Panc1 (cell line): ENCODE measurements around the gene PLA2G1B. TPM values are rescaled to one million over a fixed set of nuclear protein-coding genes. Genes with fewer than 3 reads are reported as not detected.

Experiments used
- ATAC-seq: fragments of 200-7000 bp; cut with Tn5 transposase; 2 replicates; pipeline ENCODE4 v1.9.1; 2020; ENCODE audit warnings: mild to moderate bottlenecking, moderate library complexity
- BruUV-seq: library from RNA; stranded (reverse); fragments of 400-500 nt; replicated peaks from 2 replicates; lab custom pipeline; 2021; lab: Mats Ljungman, UMichigan
- CTCF ChIA-PET: fragments of 300-600 bp; sonication (Branson Sonifier 250); formaldehyde crosslinking; loops from one replicate; lab custom pipeline; 2022; ENCODE audit warnings: antibody characterized with exemption; lab: Charles Lee
- POLR2A ChIA-PET: fragments of 300-600 bp; sonication (Branson Sonifier 250); formaldehyde crosslinking; loops from one replicate; lab custom pipeline; 2022; ENCODE audit warnings: antibody characterized with exemption; lab: Charles Lee
- DNase-seq: peaks from one replicate; pipeline ENCODE4 v3.0.0-alpha.2; 2010; ENCODE audit warnings: low read depth, low spot score
- H3K27ac ChIP-seq: 2 replicates; pipeline ENCODE4 v1.5.1; 2011; ENCODE audit warnings: mild to moderate bottlenecking, low read length, inconsistent platforms
- H3K27me3 ChIP-seq: fragments of 200-500 bp; sonication (Bioruptor generic); 2 replicates; pipeline ENCODE4 v1.6.0; 2014; ENCODE audit warnings: low read length, inconsistent platforms; ENCODE audit not compliant: control insufficient read depth, insufficient read depth
- H3K36me3 ChIP-seq: fragments of 200-500 bp; sonication (Bioruptor generic); 2 replicates; pipeline ENCODE4 v1.5.1; 2014; ENCODE audit warnings: inconsistent platforms, mild to moderate bottlenecking, low read length, moderate library complexity; ENCODE audit not compliant: control insufficient read depth, insufficient read depth
- H3K4me1 ChIP-seq: 2 replicates; pipeline ENCODE4 v1.5.1; 2011; ENCODE audit warnings: inconsistent platforms, mild to moderate bottlenecking, low read length, moderate library complexity; ENCODE audit not compliant: control insufficient read depth, insufficient read depth
- H3K4me3 ChIP-seq, 2 experiments: 2 replicates each; pipeline ENCODE4 v1.5.1; 2011 to 2012; ENCODE audit warnings: low read depth in 2 of 2, low read length in 2 of 2, mild to moderate bottlenecking in 2 of 2, inconsistent platforms in 1 of 2, moderate library complexity in 1 of 2
- H3K9me3 ChIP-seq: fragments of 200-500 bp; sonication (Bioruptor generic); 2 replicates; pipeline ENCODE4 v1.5.1; 2014; ENCODE audit warnings: low read depth, mild to moderate bottlenecking, inconsistent platforms, low read length, moderate library complexity; ENCODE audit not compliant: control insufficient read depth, insufficient read depth
- POLR2AphosphoS5 ChIP-seq: IDR thresholded peaks from 2 replicates; pipeline ENCODE4 v1.6.1; 2012; ENCODE audit warnings: mild to moderate bottlenecking, low read depth, low read length, moderate library complexity
- SIN3A ChIP-seq: IDR thresholded peaks from 2 replicates; pipeline ENCODE4 v1.6.1; 2012; ENCODE audit warnings: low read depth, mild to moderate bottlenecking, low read length, moderate library complexity, borderline replicate concordance; ENCODE audit not compliant: insufficient read depth
- TCF7L2 ChIP-seq: IDR thresholded peaks from 2 replicates; pipeline ENCODE4 v1.6.1; 2011; ENCODE audit warnings: mild to moderate bottlenecking, low read depth, low read length, inconsistent platforms
- in situ Hi-C: cut with HindIII; loops from 2 replicates; pipeline ENCODE4 v1.10.0; 2016; ENCODE audit warnings: low sequenced_read_pairs, low pct_unique_long_range_greater_than_20kb
- intact Hi-C: fragments of 100-400 bp; cut with micrococcal nuclease; formaldehyde crosslinking; loops from one replicate; pipeline ENCODE4 v1.10.0; 2022; ENCODE audit not compliant: unreplicated experiment
- total RNA-seq: library from RNA; stranded (reverse); gene quantifications from one replicate; pipeline ENCODE4 v1.2.1, GENCODE V29; 2021; ENCODE audit not compliant: unreplicated experiment
- TF ChIP-seq, protein P1 (sequence below): fragments of 450-650 bp; IDR thresholded peaks from 2 replicates; pipeline ENCODE4 v1.5.1; 2017; ENCODE audit warnings: mild to moderate bottlenecking
- TF ChIP-seq, protein P2 (sequence below), 2 experiments: IDR thresholded peaks; 2 replicates each; pipeline ENCODE4 v1.6.1; 2011 to 2012; ENCODE audit warnings: low read depth in 2 of 2, control low read depth in 1 of 2, low read length in 1 of 2, mild to moderate bottlenecking in 1 of 2, moderate library complexity in 1 of 2; ENCODE audit not compliant: insufficient read depth in 1 of 2

PLA2G1B gene
- total RNA-seq, 1 experiment from 2014 or later: 0.69 TPM

DNA sequence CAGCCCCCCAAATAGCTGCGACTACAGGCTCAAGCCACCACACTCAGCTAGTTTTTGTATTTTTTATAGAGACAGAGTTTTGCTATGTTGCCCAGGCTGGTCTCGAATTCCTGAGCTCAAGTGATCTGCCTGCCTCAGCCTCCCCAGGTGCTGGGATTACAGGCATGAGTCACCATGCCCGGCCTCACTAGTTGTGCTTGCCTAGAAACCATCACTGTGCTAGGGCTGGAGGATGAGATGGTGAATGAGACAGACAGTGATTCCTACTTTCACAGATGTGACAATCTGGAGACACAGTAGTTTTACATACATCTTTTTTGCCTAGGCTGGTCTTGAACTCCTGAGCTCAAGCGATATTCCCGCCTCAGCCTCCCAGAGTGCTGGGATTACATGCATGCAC is 48.8 kb upstream of the PLA2G1B start:
- Histone ChIP-seq H3K27ac (no peak overlapping the region), H3K36me3 (no peaks in the 10 kb centered on the region), H3K9me3 (no peaks in the 10 kb centered on the region), H3K4me3 (no peak overlapping the region), H3K4me1 (peaks cover 9% of the 10 kb centered on the region), H3K27me3 (peaks cover 2% of the 10 kb centered on the region; the same call in 1 of the 2 replicates)
- POLR2A ChIA-PET: interaction anchor here (0.6 kb wide), 1 partner anchor 35 kb away, joined by 4 read pairs; no protein-coding TSS in a partner anchor
- in situ Hi-C loops: no loop called here
- CTCF ChIA-PET: interaction anchor here (1.2 kb wide), 1 partner anchor 10 kb away, joined by 6 read pairs; no protein-coding TSS in a partner anchor
- DNase-seq (no peak), ATAC-seq (peak; percentile 58)
- intact Hi-C loops: no loop called here
- no peak for TF ChIP-seq POLR2AphosphoS5
- TF ChIP-seq, protein P1, sequence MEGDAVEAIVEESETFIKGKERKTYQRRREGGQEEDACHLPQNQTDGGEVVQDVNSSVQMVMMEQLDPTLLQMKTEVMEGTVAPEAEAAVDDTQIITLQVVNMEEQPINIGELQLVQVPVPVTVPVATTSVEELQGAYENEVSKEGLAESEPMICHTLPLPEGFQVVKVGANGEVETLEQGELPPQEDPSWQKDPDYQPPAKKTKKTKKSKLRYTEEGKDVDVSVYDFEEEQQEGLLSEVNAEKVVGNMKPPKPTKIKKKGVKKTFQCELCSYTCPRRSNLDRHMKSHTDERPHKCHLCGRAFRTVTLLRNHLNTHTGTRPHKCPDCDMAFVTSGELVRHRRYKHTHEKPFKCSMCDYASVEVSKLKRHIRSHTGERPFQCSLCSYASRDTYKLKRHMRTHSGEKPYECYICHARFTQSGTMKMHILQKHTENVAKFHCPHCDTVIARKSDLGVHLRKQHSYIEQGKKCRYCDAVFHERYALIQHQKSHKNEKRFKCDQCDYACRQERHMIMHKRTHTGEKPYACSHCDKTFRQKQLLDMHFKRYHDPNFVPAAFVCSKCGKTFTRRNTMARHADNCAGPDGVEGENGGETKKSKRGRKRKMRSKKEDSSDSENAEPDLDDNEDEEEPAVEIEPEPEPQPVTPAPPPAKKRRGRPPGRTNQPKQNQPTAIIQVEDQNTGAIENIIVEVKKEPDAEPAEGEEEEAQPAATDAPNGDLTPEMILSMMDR: no peak
- TF ChIP-seq TCF7L2: no peak
- TF ChIP-seq, protein P2, sequence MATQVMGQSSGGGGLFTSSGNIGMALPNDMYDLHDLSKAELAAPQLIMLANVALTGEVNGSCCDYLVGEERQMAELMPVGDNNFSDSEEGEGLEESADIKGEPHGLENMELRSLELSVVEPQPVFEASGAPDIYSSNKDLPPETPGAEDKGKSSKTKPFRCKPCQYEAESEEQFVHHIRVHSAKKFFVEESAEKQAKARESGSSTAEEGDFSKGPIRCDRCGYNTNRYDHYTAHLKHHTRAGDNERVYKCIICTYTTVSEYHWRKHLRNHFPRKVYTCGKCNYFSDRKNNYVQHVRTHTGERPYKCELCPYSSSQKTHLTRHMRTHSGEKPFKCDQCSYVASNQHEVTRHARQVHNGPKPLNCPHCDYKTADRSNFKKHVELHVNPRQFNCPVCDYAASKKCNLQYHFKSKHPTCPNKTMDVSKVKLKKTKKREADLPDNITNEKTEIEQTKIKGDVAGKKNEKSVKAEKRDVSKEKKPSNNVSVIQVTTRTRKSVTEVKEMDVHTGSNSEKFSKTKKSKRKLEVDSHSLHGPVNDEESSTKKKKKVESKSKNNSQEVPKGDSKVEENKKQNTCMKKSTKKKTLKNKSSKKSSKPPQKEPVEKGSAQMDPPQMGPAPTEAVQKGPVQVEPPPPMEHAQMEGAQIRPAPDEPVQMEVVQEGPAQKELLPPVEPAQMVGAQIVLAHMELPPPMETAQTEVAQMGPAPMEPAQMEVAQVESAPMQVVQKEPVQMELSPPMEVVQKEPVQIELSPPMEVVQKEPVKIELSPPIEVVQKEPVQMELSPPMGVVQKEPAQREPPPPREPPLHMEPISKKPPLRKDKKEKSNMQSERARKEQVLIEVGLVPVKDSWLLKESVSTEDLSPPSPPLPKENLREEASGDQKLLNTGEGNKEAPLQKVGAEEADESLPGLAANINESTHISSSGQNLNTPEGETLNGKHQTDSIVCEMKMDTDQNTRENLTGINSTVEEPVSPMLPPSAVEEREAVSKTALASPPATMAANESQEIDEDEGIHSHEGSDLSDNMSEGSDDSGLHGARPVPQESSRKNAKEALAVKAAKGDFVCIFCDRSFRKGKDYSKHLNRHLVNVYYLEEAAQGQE (IDR thresholded peaks at IDR 0.05; ENCODE audit: insufficient read depth in 1 of 2, low read depth in 2 of 2, low read length in 1 of 2): no peak
- TF ChIP-seq SIN3A: no peak
- BruUV-seq: no TSS peak

DNA sequence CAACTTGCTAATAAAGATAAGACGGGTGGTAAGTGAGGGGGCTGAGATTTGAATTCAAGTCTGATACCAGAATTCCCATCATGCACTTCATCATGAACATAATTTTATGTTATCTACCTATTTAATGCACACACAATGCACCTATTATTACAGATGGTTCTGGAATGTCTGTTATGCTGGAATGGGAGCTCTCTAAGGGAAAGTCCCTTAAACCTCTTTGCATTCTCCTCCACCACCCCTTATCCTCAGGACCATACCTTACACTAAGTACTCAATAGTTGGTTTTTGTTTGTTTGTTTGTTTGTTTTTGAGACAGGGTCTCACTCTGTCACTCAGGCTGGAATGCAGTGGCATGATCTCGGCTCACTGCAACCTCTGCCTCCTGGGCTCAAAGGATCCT is 48.4 kb upstream of the PLA2G1B start:
- no peak for DNase-seq
- BruUV-seq: no TSS peak
- Histone ChIP-seq H3K36me3 (no peaks in the 10 kb centered on the region), H3K9me3 (no peaks in the 10 kb centered on the region), H3K4me1 (peaks cover 9% of the 10 kb centered on the region), H3K4me3 (no peak overlapping the region), H3K27me3 (peaks cover 4% of the 10 kb centered on the region), H3K27ac (no peak overlapping the region)
- peak; percentile 73 for ATAC-seq
- TF ChIP-seq TCF7L2 (no peak), SIN3A (no peak)
- POLR2A ChIA-PET: no interaction called here
- in situ Hi-C loops (no loop called here), intact Hi-C loops (no loop called here)
- CTCF ChIA-PET: interaction anchor here (0.6 to 1.2 kb wide), 2 partner anchors 8 to 9 kb away, joined by 4 to 6 read pairs; no protein-coding TSS in a partner anchor

DNA sequence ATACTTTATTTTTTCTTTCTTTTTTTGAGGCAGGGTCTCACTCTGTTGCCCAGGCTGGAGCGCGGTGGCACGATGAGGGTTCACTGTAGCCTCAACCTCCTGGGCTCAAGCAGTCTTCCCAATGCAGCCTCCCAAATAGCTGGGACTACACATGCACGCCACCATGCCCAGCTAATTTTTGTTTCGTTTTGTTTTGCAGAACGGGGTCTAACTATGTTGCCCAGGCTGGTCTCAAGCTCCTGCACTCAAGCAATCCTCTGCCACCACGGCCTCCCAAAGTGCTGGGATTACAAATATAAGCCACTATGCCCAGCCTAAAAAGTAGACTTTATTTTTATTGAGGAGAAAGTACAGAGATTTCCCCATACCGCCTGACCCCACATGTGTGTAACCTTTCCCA is 46.1 kb upstream of the PLA2G1B start:
- Histone ChIP-seq H3K4me1 (peaks cover 15% of the 10 kb centered on the region), H3K27ac (no peak overlapping the region), H3K9me3 (no peaks in the 10 kb centered on the region), H3K4me3 (no peak overlapping the region), H3K36me3 (no peaks in the 10 kb centered on the region; the same call in 1 of the 2 replicates), H3K27me3 (peaks cover 18% of the 10 kb centered on the region)
- BruUV-seq: no TSS peak
- TF ChIP-seq, protein P1: no peak
- TF ChIP-seq, protein P2 (IDR thresholded peaks at IDR 0.05; ENCODE audit: insufficient read depth in 1 of 2, low read depth in 2 of 2, low read length in 1 of 2): no peak
- TF ChIP-seq POLR2AphosphoS5: no peak
- no peak for TF ChIP-seq TCF7L2
- no peak for TF ChIP-seq SIN3A
- ATAC-seq (no peak), DNase-seq (no peak)
- in situ Hi-C loops (no loop called here), intact Hi-C loops (no loop called here)
- POLR2A ChIA-PET: no interaction called here
- CTCF ChIA-PET: no interaction called here
